G401.6 (cell line): ENCODE results near the gene SPON1.

Experiments
- FAIRE-seq: peaks from 2 replicates; lab custom pipeline; 2012; peaks lifted over from hg19 to GRCh38; lab: Jason Lieb, UNC

Gene SPON1

GRCh38 chr11:14186046-14186775, 223.7 kb downstream of the SPON1 start:
- FAIRE-seq = no peak

DNA sequence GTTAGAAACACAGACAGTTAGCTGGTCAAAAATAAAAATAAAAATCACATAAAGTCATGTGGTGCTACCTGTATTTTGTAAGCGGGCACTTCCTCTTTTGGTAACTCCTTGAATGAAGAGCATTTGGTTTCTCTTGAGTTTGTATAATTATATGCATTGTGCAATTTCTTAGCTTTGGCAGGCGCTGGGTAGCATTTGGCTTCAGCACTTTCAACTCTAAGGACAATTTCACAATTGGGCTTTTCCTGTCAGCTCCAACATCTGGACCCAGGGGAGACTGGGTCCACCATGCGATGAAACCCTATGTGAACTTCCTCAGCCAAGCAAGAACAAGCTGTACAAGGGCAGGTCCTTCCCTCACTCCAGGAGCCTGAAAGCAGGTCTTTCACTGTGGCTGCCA, 227.4 kb downstream of the SPON1 start:
- FAIRE-seq = no peak

GRCh38 chr11:14190992-14191778, 228.7 kb downstream of the SPON1 start:
- no peak for FAIRE-seq

- no peak for FAIRE-seq
These were observed 231.1 kb downstream of the SPON1 start for GRCh38 chr11:14193644-14194043.

DNA sequence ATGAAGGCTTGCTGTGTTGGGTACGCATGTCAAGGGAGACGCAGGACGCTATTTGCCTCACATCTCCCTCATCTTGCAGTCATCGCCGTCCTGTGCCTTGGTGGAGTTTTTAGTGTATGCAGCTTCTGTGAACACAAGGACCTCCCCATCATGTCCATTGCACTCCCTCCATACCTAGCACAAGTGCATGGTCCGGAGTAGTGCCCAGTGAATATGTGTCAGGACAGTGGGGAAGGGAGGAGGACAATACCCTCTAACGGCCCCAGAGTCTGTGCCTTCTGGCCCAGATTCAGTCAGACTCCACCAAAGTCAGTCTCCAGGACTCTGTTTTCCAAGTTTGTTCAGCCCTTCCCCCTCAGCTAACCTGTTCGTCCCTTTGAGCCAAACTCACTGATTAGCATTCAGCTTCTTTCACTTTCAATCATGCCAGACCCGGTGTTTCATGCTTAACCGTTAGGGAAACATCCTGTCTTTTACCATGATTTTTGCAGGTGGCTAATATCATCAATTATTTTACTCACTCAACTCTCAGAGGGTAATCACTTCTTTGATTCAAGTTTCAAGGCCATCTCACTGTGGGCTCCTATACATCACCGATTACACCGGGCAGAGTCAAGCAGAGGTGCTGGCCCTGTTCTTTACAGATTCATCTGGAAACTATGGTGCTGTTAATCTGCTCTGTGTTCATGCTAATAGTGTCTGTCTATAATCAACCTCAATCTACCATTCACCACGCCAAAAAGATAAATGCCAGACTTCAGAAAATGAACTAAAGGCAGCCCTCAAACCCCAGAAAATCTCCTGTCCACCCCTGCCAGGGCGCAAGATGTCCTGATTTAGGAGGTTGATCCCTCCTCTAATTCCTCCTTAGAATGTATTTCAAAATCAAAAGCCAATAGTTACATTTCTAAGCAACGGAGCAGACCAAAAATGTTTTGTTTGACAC, 240.0 kb downstream of the SPON1 start:
- no peak for FAIRE-seq

GRCh38 chr11:14203321-14203720, 240.8 kb downstream of the SPON1 start:
- no peak for FAIRE-seq

DNA sequence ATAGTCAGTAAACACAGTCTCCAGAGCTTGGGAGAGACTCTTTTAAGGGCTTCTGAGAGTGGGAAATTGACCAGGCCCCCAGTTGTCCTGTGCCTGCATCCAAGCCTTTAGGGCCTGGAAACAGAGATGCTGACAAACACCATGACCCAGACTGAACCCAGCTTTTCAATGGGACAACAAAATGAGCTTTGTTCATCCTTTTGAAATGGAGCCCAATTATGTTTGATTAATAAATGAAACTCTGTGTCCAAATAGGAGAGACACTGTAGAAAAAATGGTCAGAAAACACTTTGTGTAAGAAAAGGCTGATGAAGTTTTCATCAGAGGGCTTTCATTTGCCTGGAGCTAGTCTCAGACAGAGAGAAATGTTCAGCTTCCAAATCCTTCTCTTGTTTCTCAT, 250.5 kb downstream of the SPON1 start:
- no peak for FAIRE-seq

DNA sequence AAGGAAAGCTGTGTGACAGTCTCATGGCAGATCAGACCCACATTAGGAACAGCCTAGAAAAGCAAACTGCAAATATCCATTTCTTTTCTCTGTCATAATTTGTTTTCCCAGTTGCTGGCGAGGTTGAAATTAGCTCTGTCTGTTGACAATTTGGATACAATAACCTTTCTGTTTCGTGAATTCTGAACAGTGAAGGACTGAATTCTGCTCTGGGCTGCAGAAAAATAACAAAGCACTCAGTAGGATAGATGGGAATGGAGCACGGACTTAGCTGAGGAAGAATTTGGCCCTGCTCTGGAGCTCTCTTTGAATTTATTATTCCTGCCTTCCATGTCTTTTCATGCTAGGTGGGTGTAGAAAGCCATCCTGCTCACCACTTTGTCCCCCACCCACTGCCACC, 256.2 kb downstream of the SPON1 start:
- no peak for FAIRE-seq

DNA sequence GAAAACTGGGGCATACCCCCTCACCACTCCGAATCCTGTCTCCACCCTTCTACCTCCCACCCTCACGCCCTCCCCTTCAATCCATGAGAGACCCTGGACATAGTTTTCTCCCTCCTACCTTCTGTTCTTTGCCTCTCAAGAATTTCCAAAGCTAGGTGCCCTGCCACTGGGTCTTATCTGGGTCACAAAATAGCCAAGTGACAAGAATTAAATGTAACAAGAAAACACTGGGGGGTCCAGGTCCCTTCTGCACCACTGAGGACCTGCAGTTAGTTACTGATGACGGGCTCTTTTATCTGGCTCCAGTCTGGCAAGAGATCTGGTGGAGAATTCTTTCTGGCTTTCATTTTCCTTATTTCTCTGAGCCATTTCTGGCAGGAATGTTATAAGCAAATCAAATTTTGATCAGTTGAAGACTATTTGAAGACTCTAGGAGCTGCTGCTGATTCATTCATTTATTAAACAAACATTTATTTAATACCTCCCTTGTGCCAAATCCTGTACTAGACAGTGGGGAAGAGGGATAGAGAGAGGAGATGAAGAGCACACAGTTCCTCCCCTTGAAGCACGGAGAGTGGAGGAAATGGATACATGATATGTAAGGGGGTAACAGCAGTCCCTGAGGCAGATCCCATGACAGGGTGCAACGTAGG, 261.2 kb downstream of the SPON1 start:
- FAIRE-seq = no peak

GRCh38 chr11:14224395-14224794, 261.9 kb downstream of the SPON1 start:
- FAIRE-seq = no peak

- no peak for FAIRE-seq
These were observed 263.1 kb downstream of the SPON1 start for GRCh38 chr11:14225666-14226065.

DNA sequence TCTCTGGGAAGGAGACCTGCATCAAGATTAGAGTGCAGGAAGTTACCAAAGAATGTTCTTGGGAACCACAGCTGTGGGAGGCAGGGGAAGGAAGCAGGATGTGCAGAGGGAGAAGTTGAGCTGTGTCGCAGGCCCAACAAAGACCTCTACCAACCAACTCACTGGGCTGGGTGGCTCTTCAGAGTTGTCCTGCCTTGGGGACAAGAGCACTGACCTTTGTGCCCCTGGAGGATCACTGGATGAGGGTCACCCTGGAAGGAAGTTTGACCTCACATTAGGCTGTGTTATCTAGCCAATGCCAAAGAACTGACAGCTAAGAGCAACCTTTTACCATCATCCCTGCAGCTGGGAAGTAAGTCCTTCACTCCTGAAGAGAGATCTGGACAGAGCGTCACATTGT, 265.8 kb downstream of the SPON1 start:
- FAIRE-seq = no peak

DNA sequence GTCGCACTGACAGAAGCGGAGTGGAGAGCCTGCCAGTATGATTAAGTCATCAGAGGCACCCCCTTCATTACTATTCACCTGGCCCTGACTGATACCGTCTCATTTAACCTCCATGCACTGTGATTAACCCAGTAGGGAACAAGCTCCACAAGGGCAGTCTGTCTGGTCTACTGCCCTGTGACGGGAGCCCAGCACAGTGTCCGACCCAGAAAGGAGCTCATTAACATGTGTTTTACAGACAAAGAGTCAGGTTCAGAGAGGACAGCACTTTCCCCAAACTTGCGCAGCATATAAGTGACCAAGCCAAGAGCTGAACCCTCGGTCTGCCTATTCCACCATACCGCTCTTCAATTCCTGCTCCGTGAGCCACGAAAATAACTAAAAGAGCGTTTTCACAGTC, 266.9 kb downstream of the SPON1 start:
- FAIRE-seq = no peak

DNA sequence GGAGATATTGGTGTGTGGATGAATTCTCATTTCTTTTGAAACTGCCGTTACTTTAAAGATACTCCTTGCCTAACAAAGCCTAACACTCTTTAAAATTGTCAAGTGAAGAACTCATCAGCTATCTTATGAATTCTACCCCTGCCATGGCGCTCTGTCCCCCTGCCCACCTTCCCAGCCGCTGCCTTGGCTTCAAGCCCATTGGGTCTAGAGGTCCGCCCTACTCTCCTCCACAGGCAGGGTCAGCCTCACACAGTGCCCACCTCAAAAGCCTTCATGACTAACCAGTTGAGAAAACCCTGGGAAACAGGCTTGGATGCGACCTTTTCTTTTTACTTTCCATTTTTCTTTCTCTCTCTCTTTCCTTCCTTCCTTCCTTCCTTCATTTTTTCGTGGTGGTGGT, 267.9 kb downstream of the SPON1 start:
- FAIRE-seq = no peak

DNA sequence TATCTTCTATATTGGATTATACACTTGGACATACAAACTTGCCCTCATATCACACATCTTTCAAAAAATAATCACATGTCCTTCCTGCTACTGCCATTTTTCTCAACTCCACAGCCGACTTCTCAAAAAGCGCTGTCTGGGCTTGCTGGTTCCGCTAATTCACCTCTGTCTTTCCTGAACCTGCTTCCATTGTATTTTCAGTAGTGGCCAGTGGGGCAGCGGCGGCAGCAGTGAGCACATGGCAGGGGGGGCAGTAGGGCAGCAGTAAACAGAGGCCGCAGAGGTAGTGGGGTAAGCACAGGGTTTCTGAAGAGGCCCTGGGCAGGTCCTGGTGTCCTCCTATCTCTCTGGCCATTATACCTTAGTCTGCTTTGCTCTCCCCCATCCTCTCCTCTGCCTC, 270.1 kb downstream of the SPON1 start:
- FAIRE-seq = no peak

DNA sequence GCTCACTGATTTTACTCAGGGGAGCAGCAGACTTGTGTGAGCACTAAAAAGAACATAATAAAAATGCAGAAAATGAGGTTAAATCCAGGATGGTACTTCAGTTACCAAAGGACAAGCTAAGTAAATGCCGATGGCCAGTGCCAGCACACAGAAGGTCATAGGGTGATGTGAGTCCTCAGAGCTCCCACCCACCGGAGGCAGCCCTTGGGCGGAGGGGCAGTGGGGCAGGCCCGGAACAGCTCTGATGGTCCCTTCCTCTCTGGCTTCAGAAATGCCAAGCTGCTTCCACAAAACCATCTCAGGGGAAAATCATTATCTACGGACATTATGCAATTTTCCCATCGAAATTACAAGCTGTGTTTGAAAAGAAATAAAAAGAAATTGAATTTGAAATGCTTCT, 271.9 kb downstream of the SPON1 start:
- FAIRE-seq = no peak

GRCh38 chr11:14235701-14236100, 273.2 kb downstream of the SPON1 start:
- no peak for FAIRE-seq

- no peak for FAIRE-seq
These were observed 275.0 kb downstream of the SPON1 start for GRCh38 chr11:14237444-14237961.

- no peak for FAIRE-seq
These were observed 277.7 kb downstream of the SPON1 start for GRCh38 chr11:14240221-14240620.

DNA sequence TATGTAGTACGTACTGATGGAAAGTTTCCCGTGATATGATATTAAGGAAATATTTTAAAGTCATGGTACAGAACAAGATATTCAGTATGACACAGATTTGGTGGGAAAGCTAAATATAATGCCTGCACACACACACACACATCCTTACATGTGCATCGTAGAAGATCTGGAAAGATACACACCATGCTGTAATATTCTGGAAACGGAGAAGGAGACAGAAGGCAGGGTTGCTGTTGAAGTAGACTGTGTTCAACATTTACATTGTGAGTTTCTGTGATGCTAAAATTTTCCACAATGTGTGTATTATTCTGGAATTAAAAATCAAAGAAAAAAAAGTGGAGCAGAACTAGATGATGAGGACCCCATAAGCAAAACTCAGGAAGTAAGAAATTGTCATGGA, 278.4 kb downstream of the SPON1 start:
- FAIRE-seq = no peak

DNA sequence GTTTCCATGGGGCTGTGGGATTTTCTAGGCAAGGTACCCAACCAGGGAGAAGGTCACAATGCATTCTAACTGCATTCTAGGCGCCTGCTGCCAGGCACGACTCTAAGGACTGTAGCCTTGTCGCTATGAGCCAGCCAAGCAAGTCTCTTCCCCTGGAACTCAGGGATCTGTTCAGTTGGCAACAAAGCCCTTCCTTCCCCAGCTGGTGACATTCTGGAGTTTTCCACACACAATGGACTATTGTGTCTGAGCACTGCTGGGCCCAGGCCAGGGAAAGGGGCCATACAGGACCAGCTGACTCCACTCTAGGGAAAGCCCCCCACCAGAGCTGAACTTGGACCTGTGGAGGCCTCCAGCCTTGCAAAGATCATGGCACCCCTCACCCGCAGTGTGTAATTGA, 279.7 kb downstream of the SPON1 start:
- FAIRE-seq = no peak

- no peak for FAIRE-seq
These were observed 280.2 kb downstream of the SPON1 start for GRCh38 chr11:14242733-14243132.
